ENCODE measurements around the gene MAPK10. TPM values are rescaled to one million over a fixed set of nuclear protein-coding genes. Genes with fewer than 3 reads are reported as not detected.

MAPK10 gene
- total and polyA plus RNA-seq, 2 donors (not counting 3 experiments of a cell fraction or from before 2014, with no cell fraction given), result 0.17 TPM; not detected in 1

GRCh38 chr4:86152454-86152853, 207.4 kb downstream of the MAPK10 start:
- H4K20me1 ChIP-seq (replicated peaks; ENCODE audit: control insufficient read depth, extremely low read depth, insufficient read depth, low read length), result no peaks in the 10 kb centered on the region
- no peaks in the 10 kb centered on the region for H3K4me1 ChIP-seq (ENCODE audit: control insufficient read depth, extremely low read depth, insufficient read depth, low read length)
- H3K36me3 ChIP-seq (ENCODE audit: control insufficient read depth in 2 of 2, extremely low read depth in 1 of 2, insufficient read depth in 2 of 2, low read length in 2 of 2), result no peaks in the 10 kb centered on the region
- DNase-seq (ENCODE audit: low read depth, low spot score), result no peak
- H3K27ac ChIP-seq (ENCODE audit: insufficient read depth, low read depth, low read length), result no peak overlapping the region
- H3K4me2 ChIP-seq (ENCODE audit: insufficient read depth, low read length), result no peak overlapping the region
- H3K9me1 ChIP-seq (replicated peaks; ENCODE audit: control insufficient read depth, extremely low read depth, insufficient read depth, low read length), result no peaks in the 10 kb centered on the region
- no peaks in the 10 kb centered on the region for H3K9me3 ChIP-seq (replicated peaks; ENCODE audit: control insufficient read depth, insufficient read depth, low read length)
- no peaks in the 10 kb centered on the region for H3K79me2 ChIP-seq (ENCODE audit: control insufficient read depth, insufficient read depth, low read length)
- intact Hi-C loops (cut with micrococcal nuclease) (no loop called here), dilution Hi-C loops (cut with MboI; ENCODE audit: extremely low pct_ligation_motif_present, low sequenced_read_pairs) (no loop called here)
- peaks cover 0 to 4% of the 10 kb centered on the region in 2 experiments for H3K27me3 ChIP-seq (ENCODE audit: control insufficient read depth in 2 of 2, insufficient read depth in 2 of 2, low read length in 2 of 2)
- CTCF ChIA-PET, result no interaction called here
- no peak for TF ChIP-seq JUN (IDR thresholded peaks at IDR 0.05; ENCODE audit: borderline replicate concordance, insufficient read depth, insufficient read length, low read depth)
- no peak for TF ChIP-seq MYC (IDR thresholded peaks at IDR 0.05; ENCODE audit: low read depth, low read length)
- no peak for TF ChIP-seq EZH2 (IDR thresholded peaks at IDR 0.05; ENCODE audit: borderline replicate concordance, low read depth, low read length, severe bottlenecking)
- no peak for TF ChIP-seq POLR2A (IDR thresholded peaks at IDR 0.05; ENCODE audit: low read depth, low read length)
- TF ChIP-seq FOS (IDR thresholded peaks at IDR 0.05; ENCODE audit: borderline replicate concordance, insufficient read depth, low read length), result no peak
- TF ChIP-seq CTCF (IDR thresholded peaks at IDR 0.05; ENCODE audit: extremely low read depth in 1 of 2, insufficient read depth in 1 of 2, low read depth in 1 of 2, low read length in 2 of 2), result no peak
- TF ChIP-seq POLR2AphosphoS5 (IDR thresholded peaks at IDR 0.05; ENCODE audit: insufficient read depth, low read depth, low read length), result no peak
- no peak for TF ChIP-seq GATA2 (IDR thresholded peaks at IDR 0.05; ENCODE audit: insufficient read depth, insufficient read length, low read depth, low read length)
- no peak for TF ChIP-seq MAX (IDR thresholded peaks at IDR 0.05; ENCODE audit: insufficient read depth, insufficient read length)
- no TSS peak for BruUV-seq (replicated peaks)
- no peak overlapping the region for H3K4me3 ChIP-seq (replicated peaks in 1 of 3; ENCODE audit: insufficient read depth in 1 of 3, low read depth in 1 of 3, low read length in 3 of 3)
- FAIRE-seq, result no peak
- H3K9ac ChIP-seq (replicated peaks; ENCODE audit: extremely low read depth, insufficient read depth, low read length), result no peak overlapping the region
- POLR2A ChIA-PET, result no interaction called here
- H2AFZ ChIP-seq (ENCODE audit: low read depth, low read length), result no peak overlapping the region

Data from endothelial cell of umbilical vein (primary cell).